ENCODE results near the gene GRAMD1C.

GRCh38 chr3:113847247-113847646, 8.7 kb downstream of the GRAMD1C start:
- no peak for TF ChIP-seq CTCF (IDR thresholded peaks at IDR 0.05)
- no peak for TF ChIP-seq POLR2A (IDR thresholded peaks at IDR 0.05)

All from suprapubic skin (tissue), 3 donors.